GM18867 (cell line): Measurements from ENCODE around the gene MXD4.

Source experiments
- ATAC-seq: cut with Tn5 transposase; IDR thresholded peaks from one replicate; pipeline ENCODE4 v1.9.1; 2021; ENCODE audit warnings: mild to moderate bottlenecking, moderate library complexity; ENCODE audit not compliant: unreplicated experiment

MXD4 gene

GRCh38 chr4:2251795-2252529 is 9.9 kb downstream of the MXD4 start:
- ATAC-seq = no peak

- ATAC-seq = no peak
These were observed 10.7 kb downstream of the MXD4 start for GRCh38 chr4:2251073-2251794.

- ATAC-seq = no peak
These were observed 11.4 kb downstream of the MXD4 start for GRCh38 chr4:2250357-2251072.

- no peak for ATAC-seq
These were observed 12.2 kb downstream of the MXD4 start for GRCh38 chr4:2249526-2250356.

GRCh38 chr4:2248821-2249261 is 13.1 kb downstream of the MXD4 start:
- no peak for ATAC-seq

GRCh38 chr4:2248044-2248780 is 13.7 kb downstream of the MXD4 start:
- ATAC-seq = no peak

- no peak for ATAC-seq
These were observed 14.5 kb downstream of the MXD4 start for GRCh38 chr4:2247128-2248043.

- no peak for ATAC-seq
These were observed 15.4 kb downstream of the MXD4 start for GRCh38 chr4:2246384-2247127.

GRCh38 chr4:2245787-2246275 is 16.1 kb downstream of the MXD4 start:
- ATAC-seq = no peak

- no peak for ATAC-seq
These were observed 16.7 kb downstream of the MXD4 start for GRCh38 chr4:2245057-2245786.

- ATAC-seq = no peak
These were observed 18.1 kb downstream of the MXD4 start for GRCh38 chr4:2243681-2244380.

GRCh38 chr4:2241410-2242353 is 20.2 kb downstream of the MXD4 start, which contains the start of the genes HAUS3 and POLN:
HAUS3 (minus strand) TSS chr4:2242121; CDS start chr4:2240946, 1,175 bp downstream.
POLN (minus strand) TSS chr4:2242121; CDS start chr4:2229231, 12,890 bp downstream.
- peak; percentile 88 for ATAC-seq

GRCh38 chr4:2241003-2241402 is 20.9 kb downstream of the MXD4 start:
- ATAC-seq = no peak

- no peak for ATAC-seq
These were observed 24.8 kb downstream of the MXD4 start for GRCh38 chr4:2236944-2237666.

- ATAC-seq = no peak
These were observed 30.8 kb downstream of the MXD4 start for GRCh38 chr4:2231082-2231481.
